ENCODE data around the gene PLAU. TPM values are rescaled to one million over a fixed set of nuclear protein-coding genes. Genes with fewer than 3 reads are reported as not detected.
A peak's percentile ranks its signal among the peaks of the same experiment; 100 is the strongest.

The PLAU gene
- total RNA-seq, 1 donor from 2014 or later: 0.59 TPM

GRCh38 chr10:73876566-73876965, 34.4 kb upstream of the PLAU start:
- H3K4me1 Mint-ChIP-seq (ENCODE audit: low read depth, unreplicated experiment): peaks cover 12% of the 10 kb centered on the region
- DNase-seq: no peak
- peaks cover 7% of the 10 kb centered on the region for H3K27me3 Mint-ChIP-seq (ENCODE audit: unreplicated experiment)
- no peak overlapping the region for H3K27ac Mint-ChIP-seq (ENCODE audit: unreplicated experiment)
- peaks cover 9% of the 10 kb centered on the region for H3K9me3 Mint-ChIP-seq (ENCODE audit: unreplicated experiment)
- no peaks in the 10 kb centered on the region for H3K36me3 Mint-ChIP-seq (ENCODE audit: unreplicated experiment)
- no peak overlapping the region for H3K4me3 Mint-ChIP-seq (ENCODE audit: unreplicated experiment)
- TF ChIP-seq, protein P1, sequence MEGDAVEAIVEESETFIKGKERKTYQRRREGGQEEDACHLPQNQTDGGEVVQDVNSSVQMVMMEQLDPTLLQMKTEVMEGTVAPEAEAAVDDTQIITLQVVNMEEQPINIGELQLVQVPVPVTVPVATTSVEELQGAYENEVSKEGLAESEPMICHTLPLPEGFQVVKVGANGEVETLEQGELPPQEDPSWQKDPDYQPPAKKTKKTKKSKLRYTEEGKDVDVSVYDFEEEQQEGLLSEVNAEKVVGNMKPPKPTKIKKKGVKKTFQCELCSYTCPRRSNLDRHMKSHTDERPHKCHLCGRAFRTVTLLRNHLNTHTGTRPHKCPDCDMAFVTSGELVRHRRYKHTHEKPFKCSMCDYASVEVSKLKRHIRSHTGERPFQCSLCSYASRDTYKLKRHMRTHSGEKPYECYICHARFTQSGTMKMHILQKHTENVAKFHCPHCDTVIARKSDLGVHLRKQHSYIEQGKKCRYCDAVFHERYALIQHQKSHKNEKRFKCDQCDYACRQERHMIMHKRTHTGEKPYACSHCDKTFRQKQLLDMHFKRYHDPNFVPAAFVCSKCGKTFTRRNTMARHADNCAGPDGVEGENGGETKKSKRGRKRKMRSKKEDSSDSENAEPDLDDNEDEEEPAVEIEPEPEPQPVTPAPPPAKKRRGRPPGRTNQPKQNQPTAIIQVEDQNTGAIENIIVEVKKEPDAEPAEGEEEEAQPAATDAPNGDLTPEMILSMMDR (IDR thresholded peaks at IDR 0.05; ENCODE audit: partially characterized antibody, unreplicated experiment): no peak

DNA sequence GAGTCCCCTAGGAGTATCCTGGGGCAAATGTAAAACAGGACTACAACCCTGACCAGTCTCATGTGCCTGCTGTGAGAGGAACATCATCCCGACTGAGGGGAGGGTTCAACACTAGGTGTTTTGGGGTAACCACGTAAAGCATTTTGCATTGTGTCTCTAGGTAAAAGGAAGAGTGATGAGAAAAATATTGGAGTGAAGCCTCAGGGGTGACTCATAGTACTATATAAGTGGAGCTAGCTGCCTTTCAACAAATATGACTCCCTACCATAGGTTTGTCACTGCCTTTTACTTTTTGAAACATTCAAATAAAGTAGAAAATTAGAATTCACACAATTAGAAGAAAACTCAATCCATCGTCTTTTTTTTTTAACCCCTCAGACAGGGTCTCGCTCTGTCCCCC, 34.0 kb upstream of the PLAU start:
- Mint-ChIP-seq H3K27me3 (ENCODE audit: unreplicated experiment) (peaks cover 7% of the 10 kb centered on the region), H3K4me3 (ENCODE audit: unreplicated experiment) (no peak overlapping the region), H3K27ac (ENCODE audit: unreplicated experiment) (no peak overlapping the region), H3K4me1 (ENCODE audit: low read depth, unreplicated experiment) (peaks cover 10% of the 10 kb centered on the region), H3K36me3 (ENCODE audit: unreplicated experiment) (no peaks in the 10 kb centered on the region), H3K9me3 (ENCODE audit: unreplicated experiment) (peaks cover 9% of the 10 kb centered on the region)
- TF ChIP-seq, protein P1 (IDR thresholded peaks at IDR 0.05; ENCODE audit: partially characterized antibody, unreplicated experiment): no peak
- DNase-seq: no peak

GRCh38 chr10:73877533-73878160, 33.3 kb upstream of the PLAU start:
- no peaks in the 10 kb centered on the region for H3K36me3 Mint-ChIP-seq (ENCODE audit: unreplicated experiment)
- peaks cover 7% of the 10 kb centered on the region for H3K9me3 Mint-ChIP-seq (ENCODE audit: unreplicated experiment)
- peaks cover 5% of the 10 kb centered on the region for H3K4me1 Mint-ChIP-seq (ENCODE audit: low read depth, unreplicated experiment)
- no peak overlapping the region for H3K27ac Mint-ChIP-seq (ENCODE audit: unreplicated experiment)
- TF ChIP-seq, protein P1 (IDR thresholded peaks at IDR 0.05; ENCODE audit: partially characterized antibody, unreplicated experiment): no peak
- H3K4me3 Mint-ChIP-seq (ENCODE audit: unreplicated experiment): no peak overlapping the region
- H3K27me3 Mint-ChIP-seq (ENCODE audit: unreplicated experiment): peaks cover 7% of the 10 kb centered on the region
- DNase-seq: no peak

GRCh38 chr10:73878365-73878764, 32.6 kb upstream of the PLAU start:
- Mint-ChIP-seq H3K27me3 (ENCODE audit: unreplicated experiment) (peaks cover 2% of the 10 kb centered on the region), H3K4me3 (ENCODE audit: unreplicated experiment) (no peak overlapping the region), H3K9me3 (ENCODE audit: unreplicated experiment) (no peaks in the 10 kb centered on the region), H3K27ac (ENCODE audit: unreplicated experiment) (no peak overlapping the region), H3K36me3 (ENCODE audit: unreplicated experiment) (no peaks in the 10 kb centered on the region), H3K4me1 (ENCODE audit: low read depth, unreplicated experiment) (no peaks in the 10 kb centered on the region)
- DNase-seq: no peak
- TF ChIP-seq, protein P1 (IDR thresholded peaks at IDR 0.05; ENCODE audit: partially characterized antibody, unreplicated experiment): no peak

- H3K36me3 Mint-ChIP-seq (ENCODE audit: unreplicated experiment): no peaks in the 10 kb centered on the region
- DNase-seq: peak; percentile 89
- no peaks in the 10 kb centered on the region for H3K9me3 Mint-ChIP-seq (ENCODE audit: unreplicated experiment)
- H3K4me1 Mint-ChIP-seq (ENCODE audit: low read depth, unreplicated experiment): no peaks in the 10 kb centered on the region
- peaks cover 2% of the 10 kb centered on the region for H3K27me3 Mint-ChIP-seq (ENCODE audit: unreplicated experiment)
- TF ChIP-seq, protein P1 (IDR thresholded peaks at IDR 0.05; ENCODE audit: partially characterized antibody, unreplicated experiment): peak; percentile 95
- H3K4me3 Mint-ChIP-seq (ENCODE audit: unreplicated experiment): no peak overlapping the region
- peak overlapping the region; percentile 72 for H3K27ac Mint-ChIP-seq (ENCODE audit: unreplicated experiment)
Measured at GRCh38 chr10:73879296-73880173, 31.4 kb upstream of the PLAU start.

All from glutamatergic neuron (in vitro differentiated cells).